ENCODE data around the gene RPLP2.

Gene RPLP2

GRCh38 chr11:826836-827145, 17.0 kb downstream of the RPLP2 start (continued):
- TF ChIP-seq ZNF707 (tag by site-specific recombination; IDR thresholded peaks at IDR 0.05) (no peak), GLIS2 (tag by site-specific recombination; IDR thresholded peaks at IDR 0.05) (peak; percentile 55; the same call in 1 of the 2 replicates), ZNF600 (tag by site-specific recombination; IDR thresholded peaks at IDR 0.05) (no peak), KLF16 (tag by site-specific recombination; IDR thresholded peaks at IDR 0.05) (no peak), SETDB1 (IDR thresholded peaks at IDR 0.05; ENCODE audit: insufficient read length, low read length) (no peak), HOXA7 (CRISPR knock-in tag; IDR thresholded peaks at IDR 0.05; ENCODE audit: borderline replicate concordance) (no peak), ZNF398 (tag by site-specific recombination; IDR thresholded peaks at IDR 0.05) (no peak), ZNF202 (tag by site-specific recombination; IDR thresholded peaks at IDR 0.05; ENCODE audit: borderline replicate concordance) (no peak), ZNF792 (tag by site-specific recombination; IDR thresholded peaks at IDR 0.05) (no peak), ZNF423 (tag by site-specific recombination; IDR thresholded peaks at IDR 0.05) (0 out of 2 replicates have a peak, but pooled peaks have one; percentile 41), ZNF10 (tag by site-specific recombination; IDR thresholded peaks at IDR 0.05) (no peak), ZNF2 (tag by site-specific recombination; IDR thresholded peaks at IDR 0.05) (no peak), ZNF518A (tag by site-specific recombination; conservative IDR thresholded peaks at IDR 0.05; ENCODE audit: low read depth) (no peak), ZNF843 (tag by site-specific recombination; IDR thresholded peaks at IDR 0.05) (no peak), ZNF776 (tag by site-specific recombination; IDR thresholded peaks at IDR 0.05; ENCODE audit: borderline replicate concordance) (no peak), PRDM10 (tag by site-specific recombination; IDR thresholded peaks at IDR 0.05) (no peak), ZNF473 (tag by site-specific recombination; IDR thresholded peaks at IDR 0.05) (no peak), OVOL3 (tag by site-specific recombination; IDR thresholded peaks at IDR 0.05) (no peak), ZNF239 (tag by site-specific recombination; IDR thresholded peaks at IDR 0.05) (no peak), ZNF140 (tag by site-specific recombination; IDR thresholded peaks at IDR 0.05) (no peak), ZNF510 (tag by site-specific recombination; IDR thresholded peaks at IDR 0.05; ENCODE audit: insufficient replicate concordance) (no peak), GLIS1 (tag by site-specific recombination; IDR thresholded peaks at IDR 0.05) (peak; percentile 90), ZNF133 (tag by site-specific recombination; IDR thresholded peaks at IDR 0.05) (no peak), KLF7 (tag by site-specific recombination; IDR thresholded peaks at IDR 0.05; ENCODE audit: borderline replicate concordance) (no peak), ZNF280D (tag by site-specific recombination; IDR thresholded peaks at IDR 0.05) (no peak), ZNF548 (tag by site-specific recombination; IDR thresholded peaks at IDR 0.05) (no peak)

Measured in HEK293 (cell line).